OCI-LY1 (cell line): ENCODE measurements around the gene ATG5.

Experiments used
- H2AFZ ChIP-seq: fragments of 200-600 bp; sonication (generic), shearing (Covaris generic); 2 replicates; pipeline ENCODE4 v1.6.0; 2014; ENCODE audit warnings: antibody characterized with exemption, mild to moderate bottlenecking, low read length
- H3F3A ChIP-seq: fragments of 200-600 bp; sonication (generic), shearing (Covaris generic); 2 replicates; pipeline ENCODE4 v1.6.0; 2014; ENCODE audit warnings: mild to moderate bottlenecking, antibody characterized with exemption, low read length, moderate library complexity; ENCODE audit not compliant: insufficient read depth
- H3K27ac ChIP-seq: fragments of 200-600 bp; sonication (generic); 2 replicates; pipeline ENCODE4 v1.5.1; 2014; ENCODE audit warnings: low read length, mixed run types, mild to moderate bottlenecking, low read depth; ENCODE audit not compliant: poor library complexity, severe bottlenecking
- H3K27me3 ChIP-seq: fragments of 200-600 bp; sonication (generic); 2 replicates; pipeline ENCODE4 v1.6.0; 2014; ENCODE audit warnings: antibody characterized with exemption, mild to moderate bottlenecking, low read length, moderate library complexity; ENCODE audit not compliant: insufficient read depth
- H3K36me3 ChIP-seq: fragments of 200-600 bp; sonication (generic); 2 replicates; pipeline ENCODE4 v1.6.1; 2014; ENCODE audit warnings: mild to moderate bottlenecking, antibody characterized with exemption, low read length, moderate library complexity, mixed read lengths; ENCODE audit not compliant: insufficient read depth
- H3K4me1 ChIP-seq: fragments of 200-600 bp; sonication (generic); 2 replicates; pipeline ENCODE4 v1.5.1; 2014; ENCODE audit warnings: mild to moderate bottlenecking, low read length, moderate library complexity; ENCODE audit not compliant: insufficient read depth, severe bottlenecking
- H3K4me2 ChIP-seq: fragments of 200-600 bp; sonication (generic), shearing (Covaris generic); 2 replicates; pipeline ENCODE4 v1.6.1; 2014; ENCODE audit warnings: low read length
- H3K4me3 ChIP-seq: fragments of 200-600 bp; sonication (generic); 2 replicates; pipeline ENCODE4 v1.5.1; 2014; ENCODE audit warnings: low read length, low read depth, mild to moderate bottlenecking, mixed read lengths; ENCODE audit not compliant: poor library complexity, severe bottlenecking
- H3K79me2 ChIP-seq: fragments of 200-600 bp; shearing (Covaris generic); 2 replicates; pipeline ENCODE4 v1.6.1; 2016; ENCODE audit warnings: mixed run types, low read length, mixed read lengths; ENCODE audit not compliant: insufficient read depth
- H3K9ac ChIP-seq: fragments of 200-600 bp; sonication (generic), shearing (Covaris generic); 2 replicates; pipeline ENCODE4 v1.6.1; 2014; ENCODE audit warnings: mild to moderate bottlenecking, low read length, mixed read lengths
- H3K9me2 ChIP-seq: fragments of 200-600 bp; sonication (generic), shearing (Covaris generic); 2 replicates; pipeline ENCODE4 v1.6.1; 2014; ENCODE audit warnings: low read depth, mild to moderate bottlenecking, low read length, mixed read lengths
- H3K9me3 ChIP-seq: fragments of 200-600 bp; shearing (Covaris generic); 2 replicates; pipeline ENCODE4 v1.6.1; 2014; ENCODE audit warnings: low read length, mixed read lengths
- H4K20me1 ChIP-seq: fragments of 200-600 bp; sonication (generic), shearing (Covaris generic); 2 replicates; pipeline ENCODE4 v1.6.0; 2016; ENCODE audit warnings: mild to moderate bottlenecking, low read length; ENCODE audit not compliant: insufficient read depth
- CTCF ChIP-seq: fragments of 200-600 bp; sonication (generic), shearing (Covaris generic); IDR thresholded peaks from 2 replicates; pipeline ENCODE4 v1.5.1; 2017; ENCODE audit warnings: mild to moderate bottlenecking, antibody characterized with exemption, low read length, moderate library complexity, mixed read lengths
- EZH2 ChIP-seq: fragments of 200-600 bp; sonication (generic), shearing (Covaris generic); IDR thresholded peaks from 2 replicates; pipeline ENCODE4 v1.8.0; 2017; ENCODE audit warnings: borderline replicate concordance, mixed run types, mild to moderate bottlenecking, antibody characterized with exemption, low read length, moderate library complexity, mixed read lengths

Gene ATG5

GRCh38 chr6:106212576-106212975 lies 113.0 kb downstream of the ATG5 start:
- no peaks in the 10 kb centered on the region for H3K27me3 ChIP-seq
- no peak overlapping the region for H3K9ac ChIP-seq
- H3K79me2 ChIP-seq: no peaks in the 10 kb centered on the region
- H3K36me3 ChIP-seq: peaks cover 7% of the 10 kb centered on the region
- H2AFZ ChIP-seq: no peak overlapping the region
- no peaks in the 10 kb centered on the region for H3K9me3 ChIP-seq
- no peak overlapping the region for H3K27ac ChIP-seq
- H3F3A ChIP-seq: no peaks in the 10 kb centered on the region
- H3K4me2 ChIP-seq: no peak overlapping the region
- H3K9me2 ChIP-seq: no peaks in the 10 kb centered on the region
- no peaks in the 10 kb centered on the region for H3K4me1 ChIP-seq
- no peak overlapping the region for H3K4me3 ChIP-seq
- TF ChIP-seq CTCF (no peak), EZH2 (no peak)
- H4K20me1 ChIP-seq: no peaks in the 10 kb centered on the region

- Histone ChIP-seq H3F3A (no peaks in the 10 kb centered on the region), H3K4me3 (no peak overlapping the region), H3K79me2 (no peaks in the 10 kb centered on the region), H3K36me3 (peaks cover 10% of the 10 kb centered on the region), H3K9me3 (no peaks in the 10 kb centered on the region), H3K4me2 (no peak overlapping the region), H2AFZ (no peak overlapping the region), H3K4me1 (no peaks in the 10 kb centered on the region), H4K20me1 (no peaks in the 10 kb centered on the region), H3K27ac (no peak overlapping the region), H3K27me3 (no peaks in the 10 kb centered on the region), H3K9me2 (no peaks in the 10 kb centered on the region), H3K9ac (no peak overlapping the region)
- no peak for TF ChIP-seq CTCF
- TF ChIP-seq EZH2: no peak
These were observed 118.7 kb downstream of the ATG5 start for GRCh38 chr6:106206905-106207304.

GRCh38 chr6:106204961-106205360 lies 120.6 kb downstream of the ATG5 start:
- Histone ChIP-seq H3K4me2 (no peak overlapping the region), H3K4me3 (no peak overlapping the region), H3K36me3 (peaks cover 21% of the 10 kb centered on the region), H3K27me3 (no peaks in the 10 kb centered on the region), H3K4me1 (no peaks in the 10 kb centered on the region), H3K9me3 (no peaks in the 10 kb centered on the region), H4K20me1 (no peaks in the 10 kb centered on the region), H3K27ac (no peak overlapping the region), H3K9ac (no peak overlapping the region), H3K79me2 (no peaks in the 10 kb centered on the region), H3K9me2 (no peaks in the 10 kb centered on the region), H3F3A (no peaks in the 10 kb centered on the region), H2AFZ (no peak overlapping the region)
- TF ChIP-seq CTCF (no peak), EZH2 (no peak)
